Measurements from ENCODE around the gene MNAT1.
A peak's percentile ranks its signal among the peaks of the same experiment; 100 is the strongest.
"Not testable (repeated sequence)": the region's sequence is repeated elsewhere in the genome, so short reads cannot be mapped to it uniquely, and the experiment has no call there.

MNAT1 gene

GRCh38 chr14:60890636-60891035, 156.1 kb downstream of the MNAT1 start:
- not testable (repeated sequence) for DNase-seq

GRCh38 chr14:60893911-60894310, 159.3 kb downstream of the MNAT1 start:
- no peak for DNase-seq

GRCh38 chr14:60904381-60904780, 169.8 kb downstream of the MNAT1 start:
- DNase-seq, result no peak

- DNase-seq, result no peak
These were observed 171.4 kb downstream of the MNAT1 start for GRCh38 chr14:60905923-60906322.

- DNase-seq, result no peak
These were observed 181.2 kb downstream of the MNAT1 start for GRCh38 chr14:60915781-60916180.

- DNase-seq, result no peak
These were observed 187.5 kb downstream of the MNAT1 start for GRCh38 chr14:60922050-60922449.

GRCh38 chr14:60925286-60925685, 190.7 kb downstream of the MNAT1 start:
- DNase-seq, result no peak

- no peak for DNase-seq
These were observed 191.4 kb downstream of the MNAT1 start for GRCh38 chr14:60926002-60926401.

GRCh38 chr14:60931218-60931617, 196.7 kb downstream of the MNAT1 start:
- peak; percentile 20 for DNase-seq

GRCh38 chr14:60933920-60934655, 199.5 kb downstream of the MNAT1 start:
- DNase-seq, result no peak

GRCh38 chr14:60935319-60935718, 200.8 kb downstream of the MNAT1 start:
- DNase-seq, result no peak

GRCh38 chr14:60943637-60944032, 209.1 kb downstream of the MNAT1 start:
- no peak for DNase-seq

- no peak for DNase-seq
These were observed 209.6 kb downstream of the MNAT1 start for GRCh38 chr14:60944204-60944603.

- no peak for DNase-seq
These were observed 211.4 kb downstream of the MNAT1 start for GRCh38 chr14:60945984-60946383.

- DNase-seq, result no peak
These were observed 212.2 kb downstream of the MNAT1 start for GRCh38 chr14:60946773-60947172.

GRCh38 chr14:60951776-60952435, 217.3 kb downstream of the MNAT1 start:
- DNase-seq, result no peak

GRCh38 chr14:60956202-60956601, 221.6 kb downstream of the MNAT1 start:
- DNase-seq, result no peak

- DNase-seq, result no peak
These were observed 222.1 kb downstream of the MNAT1 start for GRCh38 chr14:60956632-60957031.

- DNase-seq, result peak; percentile 3
These were observed 223.6 kb downstream of the MNAT1 start for GRCh38 chr14:60958146-60958545.

- no peak for DNase-seq
These were observed 229.2 kb downstream of the MNAT1 start for GRCh38 chr14:60963761-60964160.

GRCh38 chr14:60964904-60965303, 230.3 kb downstream of the MNAT1 start:
- no peak for DNase-seq

GRCh38 chr14:60965402-60965801, 230.8 kb downstream of the MNAT1 start:
- no peak for DNase-seq

- no peak for DNase-seq
These were observed 233.5 kb downstream of the MNAT1 start for GRCh38 chr14:60968099-60968498.

GRCh38 chr14:60968671-60969070, 234.1 kb downstream of the MNAT1 start:
- DNase-seq, result no peak

GRCh38 chr14:60970146-60970545, 235.6 kb downstream of the MNAT1 start:
- no peak for DNase-seq

Data from NCI-H1092 (cell line).